ENCODE results near the gene EXOSC7. TPM values are rescaled to one million over a fixed set of nuclear protein-coding genes. Genes with fewer than 3 reads are reported as not detected.

EXOSC7 gene
- total and polyA plus RNA-seq, 9 of the 15 experiments (the other 6 are each of a cell fraction or from before 2014, with no cell fraction given): 88.5 to 237 (median 112) TPM

- TF ChIP-seq ZNF146 (CRISPR knock-in tag; IDR thresholded peaks at IDR 0.05; ENCODE audit: unreplicated experiment) (no peak), ATF1 (CRISPR knock-in tag; IDR thresholded peaks at IDR 0.05) (no peak), ATF1 (tag; IDR thresholded peaks at IDR 0.05) (peak; percentile 36; the same call in 1 of the 2 replicates), PREB (CRISPR knock-in tag; IDR thresholded peaks at IDR 0.05) (no peak), MED1 (CRISPR knock-in tag; IDR thresholded peaks at IDR 0.05; ENCODE audit: borderline replicate concordance) (no peak), ZNF3 (CRISPR knock-in tag; IDR thresholded peaks at IDR 0.05) (no peak), PHB2 (IDR thresholded peaks at IDR 0.05; ENCODE audit: low read depth) (peak; percentile 88), RBBP5 (IDR thresholded peaks at IDR 0.05; ENCODE audit: borderline replicate concordance, insufficient read depth, low read length, poor library complexity, severe bottlenecking) (peak; percentile 50), MTA1 (IDR thresholded peaks at IDR 0.05; ENCODE audit: borderline replicate concordance) (no peak), SRSF7 (optimal IDR thresholded peaks at IDR 0.05; ENCODE audit: low read depth, low read length) (no peak), NFIC (IDR thresholded peaks at IDR 0.05) (peak; percentile 90)
- TF ChIP-seq, protein P1, sequence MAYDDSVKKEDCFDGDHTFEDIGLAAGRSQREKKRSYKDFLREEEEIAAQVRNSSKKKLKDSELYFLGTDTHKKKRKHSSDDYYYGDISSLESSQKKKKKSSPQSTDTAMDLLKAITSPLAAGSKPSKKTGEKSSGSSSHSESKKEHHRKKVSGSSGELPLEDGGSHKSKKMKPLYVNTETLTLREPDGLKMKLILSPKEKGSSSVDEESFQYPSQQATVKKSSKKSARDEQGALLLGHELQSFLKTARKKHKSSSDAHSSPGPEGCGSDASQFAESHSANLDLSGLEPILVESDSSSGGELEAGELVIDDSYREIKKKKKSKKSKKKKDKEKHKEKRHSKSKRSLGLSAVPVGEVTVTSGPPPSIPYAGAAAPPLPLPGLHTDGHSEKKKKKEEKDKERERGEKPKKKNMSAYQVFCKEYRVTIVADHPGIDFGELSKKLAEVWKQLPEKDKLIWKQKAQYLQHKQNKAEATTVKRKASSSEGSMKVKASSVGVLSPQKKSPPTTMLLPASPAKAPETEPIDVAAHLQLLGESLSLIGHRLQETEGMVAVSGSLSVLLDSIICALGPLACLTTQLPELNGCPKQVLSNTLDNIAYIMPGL (CRISPR knock-in tag; IDR thresholded peaks at IDR 0.05): no peak
- TF ChIP-seq, protein P2, sequence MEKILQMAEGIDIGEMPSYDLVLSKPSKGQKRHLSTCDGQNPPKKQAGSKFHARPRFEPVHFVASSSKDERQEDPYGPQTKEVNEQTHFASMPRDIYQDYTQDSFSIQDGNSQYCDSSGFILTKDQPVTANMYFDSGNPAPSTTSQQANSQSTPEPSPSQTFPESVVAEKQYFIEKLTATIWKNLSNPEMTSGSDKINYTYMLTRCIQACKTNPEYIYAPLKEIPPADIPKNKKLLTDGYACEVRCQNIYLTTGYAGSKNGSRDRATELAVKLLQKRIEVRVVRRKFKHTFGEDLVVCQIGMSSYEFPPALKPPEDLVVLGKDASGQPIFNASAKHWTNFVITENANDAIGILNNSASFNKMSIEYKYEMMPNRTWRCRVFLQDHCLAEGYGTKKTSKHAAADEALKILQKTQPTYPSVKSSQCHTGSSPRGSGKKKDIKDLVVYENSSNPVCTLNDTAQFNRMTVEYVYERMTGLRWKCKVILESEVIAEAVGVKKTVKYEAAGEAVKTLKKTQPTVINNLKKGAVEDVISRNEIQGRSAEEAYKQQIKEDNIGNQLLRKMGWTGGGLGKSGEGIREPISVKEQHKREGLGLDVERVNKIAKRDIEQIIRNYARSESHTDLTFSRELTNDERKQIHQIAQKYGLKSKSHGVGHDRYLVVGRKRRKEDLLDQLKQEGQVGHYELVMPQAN (IDR thresholded peaks at IDR 0.05; ENCODE audit: borderline replicate concordance): peak; percentile 43; the same call in 1 of the 2 replicates
- TF ChIP-seq, protein P3, sequence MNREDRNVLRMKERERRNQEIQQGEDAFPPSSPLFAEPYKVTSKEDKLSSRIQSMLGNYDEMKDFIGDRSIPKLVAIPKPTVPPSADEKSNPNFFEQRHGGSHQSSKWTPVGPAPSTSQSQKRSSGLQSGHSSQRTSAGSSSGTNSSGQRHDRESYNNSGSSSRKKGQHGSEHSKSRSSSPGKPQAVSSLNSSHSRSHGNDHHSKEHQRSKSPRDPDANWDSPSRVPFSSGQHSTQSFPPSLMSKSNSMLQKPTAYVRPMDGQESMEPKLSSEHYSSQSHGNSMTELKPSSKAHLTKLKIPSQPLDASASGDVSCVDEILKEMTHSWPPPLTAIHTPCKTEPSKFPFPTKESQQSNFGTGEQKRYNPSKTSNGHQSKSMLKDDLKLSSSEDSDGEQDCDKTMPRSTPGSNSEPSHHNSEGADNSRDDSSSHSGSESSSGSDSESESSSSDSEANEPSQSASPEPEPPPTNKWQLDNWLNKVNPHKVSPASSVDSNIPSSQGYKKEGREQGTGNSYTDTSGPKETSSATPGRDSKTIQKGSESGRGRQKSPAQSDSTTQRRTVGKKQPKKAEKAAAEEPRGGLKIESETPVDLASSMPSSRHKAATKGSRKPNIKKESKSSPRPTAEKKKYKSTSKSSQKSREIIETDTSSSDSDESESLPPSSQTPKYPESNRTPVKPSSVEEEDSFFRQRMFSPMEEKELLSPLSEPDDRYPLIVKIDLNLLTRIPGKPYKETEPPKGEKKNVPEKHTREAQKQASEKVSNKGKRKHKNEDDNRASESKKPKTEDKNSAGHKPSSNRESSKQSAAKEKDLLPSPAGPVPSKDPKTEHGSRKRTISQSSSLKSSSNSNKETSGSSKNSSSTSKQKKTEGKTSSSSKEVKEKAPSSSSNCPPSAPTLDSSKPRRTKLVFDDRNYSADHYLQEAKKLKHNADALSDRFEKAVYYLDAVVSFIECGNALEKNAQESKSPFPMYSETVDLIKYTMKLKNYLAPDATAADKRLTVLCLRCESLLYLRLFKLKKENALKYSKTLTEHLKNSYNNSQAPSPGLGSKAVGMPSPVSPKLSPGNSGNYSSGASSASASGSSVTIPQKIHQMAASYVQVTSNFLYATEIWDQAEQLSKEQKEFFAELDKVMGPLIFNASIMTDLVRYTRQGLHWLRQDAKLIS (CRISPR knock-in tag; IDR thresholded peaks at IDR 0.05): no peak
- TF ChIP-seq, protein P4, sequence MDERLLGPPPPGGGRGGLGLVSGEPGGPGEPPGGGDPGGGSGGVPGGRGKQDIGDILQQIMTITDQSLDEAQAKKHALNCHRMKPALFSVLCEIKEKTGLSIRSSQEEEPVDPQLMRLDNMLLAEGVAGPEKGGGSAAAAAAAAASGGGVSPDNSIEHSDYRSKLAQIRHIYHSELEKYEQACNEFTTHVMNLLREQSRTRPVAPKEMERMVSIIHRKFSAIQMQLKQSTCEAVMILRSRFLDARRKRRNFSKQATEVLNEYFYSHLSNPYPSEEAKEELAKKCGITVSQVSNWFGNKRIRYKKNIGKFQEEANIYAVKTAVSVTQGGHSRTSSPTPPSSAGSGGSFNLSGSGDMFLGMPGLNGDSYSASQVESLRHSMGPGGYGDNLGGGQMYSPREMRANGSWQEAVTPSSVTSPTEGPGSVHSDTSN (CRISPR knock-in tag; IDR thresholded peaks at IDR 0.05; ENCODE audit: low read depth): no peak
- TF ChIP-seq, protein P4 (tag; conservative IDR thresholded peaks at IDR 0.05; ENCODE audit: low read depth): peak; percentile 28
Observed at GRCh38 chr3:44968447-44968858, 7.6 kb upstream of the EXOSC7 start (continued).

All from K562 (cell line).